Lower lobe of right lung (tissue), 2 donors: ENCODE results near the gene WASHC4. TPM values are rescaled to one million over a fixed set of nuclear protein-coding genes. Genes with fewer than 3 reads are reported as not detected.

Experiments
- ATAC-seq, 2 donors: fragments of 200-7000 bp; cut with Tn5 transposase; one replicate each; pipeline ENCODE4 v1.9.1; 2020 to 2022; ENCODE audit warnings: mild to moderate bottlenecking in 2 of 2, moderate library complexity in 2 of 2
- DNase-seq: peaks from one replicate; pipeline ENCODE4 v3.0.0-alpha.2; 2020
- H3K27ac ChIP-seq: fragments of 200-600 bp; one replicate; pipeline ENCODE4 v1.8.0; 2022
- H3K27me3 ChIP-seq: fragments of 200-600 bp; one replicate; pipeline ENCODE4 v1.8.0; 2022; ENCODE audit warnings: low read depth
- H3K36me3 ChIP-seq: fragments of 200-600 bp; one replicate; pipeline ENCODE4 v1.8.0; 2022; ENCODE audit warnings: mild to moderate bottlenecking
- H3K4me1 ChIP-seq: fragments of 200-600 bp; one replicate; pipeline ENCODE4 v1.8.0; 2022
- H3K4me3 ChIP-seq: fragments of 200-600 bp; one replicate; pipeline ENCODE4 v1.8.0; 2022; ENCODE audit warnings: mild to moderate bottlenecking
- H3K9me3 ChIP-seq: fragments of 200-600 bp; one replicate; pipeline ENCODE4 v1.8.0; 2022
- CTCF ChIP-seq: fragments of 200-600 bp; IDR thresholded peaks from one replicate; pipeline ENCODE4 v1.8.0; 2022; ENCODE audit warnings: antibody characterized with exemption, mild to moderate bottlenecking
- intact Hi-C: fragments of 100-400 bp; cut with DNase I; formaldehyde crosslinking; loops from one replicate; pipeline ENCODE4 v1.11.0; 2022
- total RNA-seq: library from RNA; stranded (reverse); fragmentation: NEBNext Ultra II Directional; extraction: Animal tissue kit (Norgen Biotek cat#: 25700); gene quantifications from one replicate; pipeline ENCODE4 v1.2.1, GENCODE V29; 2021
- donor health status: DM: no; HTN: yes; CAD: no; lungs with severe emphysema.

The WASHC4 gene
- total RNA-seq, 1 donor from 2014 or later: 68.9 TPM

- no peak for TF ChIP-seq CTCF
- H3K27ac ChIP-seq: no peak overlapping the region
- peaks cover 98% of the 10 kb centered on the region for H3K36me3 ChIP-seq
- intact Hi-C loops: no loop called here
- no peaks in the 10 kb centered on the region for H3K27me3 ChIP-seq
- H3K4me1 ChIP-seq: no peaks in the 10 kb centered on the region
- H3K4me3 ChIP-seq: no peak overlapping the region
- DNase-seq: no peak
- no peak for ATAC-seq
- no peaks in the 10 kb centered on the region for H3K9me3 ChIP-seq
Measured at GRCh38 chr12:105194947-105195346, 87.4 kb downstream of the WASHC4 start.

GRCh38 chr12:105196090-105196489 lies 88.6 kb downstream of the WASHC4 start:
- Histone ChIP-seq H3K9me3 (no peaks in the 10 kb centered on the region), H3K4me1 (no peaks in the 10 kb centered on the region), H3K36me3 (peaks cover 98% of the 10 kb centered on the region), H3K4me3 (no peak overlapping the region), H3K27me3 (no peaks in the 10 kb centered on the region), H3K27ac (no peak overlapping the region)
- no peak for ATAC-seq
- TF ChIP-seq CTCF: no peak
- DNase-seq: no peak
- intact Hi-C loops: no loop called here

GRCh38 chr12:105198961-105199360 lies 91.4 kb downstream of the WASHC4 start:
- Histone ChIP-seq H3K4me1 (no peaks in the 10 kb centered on the region), H3K27me3 (no peaks in the 10 kb centered on the region), H3K9me3 (no peaks in the 10 kb centered on the region), H3K36me3 (peaks cover 97% of the 10 kb centered on the region), H3K27ac (no peak overlapping the region), H3K4me3 (no peak overlapping the region)
- intact Hi-C loops: no loop called here
- TF ChIP-seq CTCF: no peak
- ATAC-seq (no peak), DNase-seq (no peak)

- Histone ChIP-seq H3K4me1 (no peaks in the 10 kb centered on the region), H3K27me3 (no peaks in the 10 kb centered on the region), H3K4me3 (no peak overlapping the region), H3K36me3 (peaks cover 97% of the 10 kb centered on the region), H3K9me3 (no peaks in the 10 kb centered on the region), H3K27ac (no peak overlapping the region)
- no peak for DNase-seq
- intact Hi-C loops: no loop called here
- no peak for ATAC-seq
- no peak for TF ChIP-seq CTCF
Measured at GRCh38 chr12:105200385-105200784, 92.9 kb downstream of the WASHC4 start.

- TF ChIP-seq CTCF: no peak
- intact Hi-C loops: no loop called here
- peaks cover 97% of the 10 kb centered on the region for H3K36me3 ChIP-seq
- H3K27me3 ChIP-seq: no peaks in the 10 kb centered on the region
- no peaks in the 10 kb centered on the region for H3K4me1 ChIP-seq
- H3K9me3 ChIP-seq: no peaks in the 10 kb centered on the region
- DNase-seq: no peak
- no peak overlapping the region for H3K27ac ChIP-seq
- H3K4me3 ChIP-seq: no peak overlapping the region
- no peak for ATAC-seq
Measured at GRCh38 chr12:105201299-105201698, 93.8 kb downstream of the WASHC4 start.

- intact Hi-C loops: no loop called here
- DNase-seq (no peak), ATAC-seq (no peak)
- no peak overlapping the region for H3K27ac ChIP-seq
- no peak overlapping the region for H3K4me3 ChIP-seq
- no peaks in the 10 kb centered on the region for H3K27me3 ChIP-seq
- no peak for TF ChIP-seq CTCF
- H3K9me3 ChIP-seq: no peaks in the 10 kb centered on the region
- no peaks in the 10 kb centered on the region for H3K4me1 ChIP-seq
- H3K36me3 ChIP-seq: peaks cover 97% of the 10 kb centered on the region
Measured at GRCh38 chr12:105202202-105202601, 94.7 kb downstream of the WASHC4 start.
